Activated naive CD4-positive, alpha-beta T cell treated with Interleukin-2 at 50 U/mL for 16 hours (primary cell): Measurements from ENCODE around the gene GNB1L.
"Not testable (repeated sequence)": the region's sequence is repeated elsewhere in the genome, so short reads cannot be mapped to it uniquely, and the experiment has no call there.

Experiments used
- DNase-seq: peaks from one replicate; pipeline ENCODE4 v3.0.0-alpha.2; 2020

GNB1L gene

GRCh38 chr22:19888131-19888746 is 33.6 kb upstream of the GNB1L start:
- no peak for DNase-seq

GRCh38 chr22:19887256-19887985 is 32.7 kb upstream of the GNB1L start:
- DNase-seq, result no peak

- DNase-seq, result no peak
These were observed 32.1 kb upstream of the GNB1L start for GRCh38 chr22:19886605-19887255.

GRCh38 chr22:19885841-19886592 is 31.3 kb upstream of the GNB1L start:
- DNase-seq, result no peak

DNA sequence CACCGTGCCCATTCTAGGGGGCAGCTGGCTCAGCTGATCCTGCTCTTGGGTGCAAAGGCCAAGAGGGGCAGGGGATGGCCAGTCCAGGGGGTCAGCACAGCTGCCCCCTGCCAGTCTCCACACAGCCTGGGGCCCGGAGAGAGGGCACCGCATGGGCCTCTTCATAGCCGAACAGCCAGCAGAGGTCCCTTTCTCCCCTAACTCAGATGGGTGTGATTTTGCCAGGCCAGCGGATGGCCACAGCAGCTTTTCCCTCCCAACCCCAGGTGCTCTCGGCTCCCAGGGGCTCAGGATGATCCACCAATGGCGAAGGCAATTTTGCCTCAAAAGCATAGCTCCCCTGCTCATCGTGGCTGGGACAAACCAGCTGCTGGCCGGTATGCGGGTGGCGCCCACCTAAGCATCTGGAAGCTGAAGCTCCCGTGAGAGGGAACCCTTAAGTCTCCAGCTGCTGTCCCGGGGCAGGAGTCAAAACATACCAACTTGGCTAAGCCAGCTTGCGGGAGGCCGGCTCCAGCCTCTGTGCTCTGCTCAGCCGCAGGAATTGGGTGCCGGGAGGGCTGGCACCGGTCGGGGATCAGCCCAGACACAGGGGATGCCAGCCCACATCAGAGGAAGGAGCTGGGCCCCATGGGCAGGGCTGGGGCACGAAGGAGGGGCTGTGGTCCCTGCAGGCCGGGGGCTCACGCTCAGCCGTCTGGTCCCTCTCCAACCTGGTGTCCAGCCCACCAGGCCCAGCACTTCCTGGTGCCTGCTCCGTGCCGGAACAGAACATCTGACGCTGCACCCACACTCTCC is 30.5 kb upstream of the GNB1L start:
- no peak for DNase-seq

GRCh38 chr22:19884161-19884953 is 29.7 kb upstream of the GNB1L start:
- no peak for DNase-seq

DNA sequence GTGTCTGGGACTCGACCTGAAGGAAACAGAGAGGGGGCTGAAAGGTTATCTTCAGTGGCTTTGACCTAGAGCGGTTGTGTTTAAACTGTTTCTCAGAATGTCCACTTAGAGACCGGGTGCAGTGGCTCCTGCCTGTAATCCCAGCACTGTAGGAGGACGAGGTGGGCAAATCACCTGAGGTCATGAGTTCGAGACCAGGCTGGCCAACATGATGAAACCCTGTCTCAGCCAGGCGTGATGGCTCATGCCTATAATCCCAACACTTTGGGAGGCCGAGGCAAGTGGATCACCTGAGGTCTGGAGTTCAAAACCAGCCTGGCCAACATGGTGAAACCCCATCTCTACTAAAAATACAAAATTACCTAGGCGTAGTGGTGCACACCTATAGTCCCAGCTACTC is 28.8 kb upstream of the GNB1L start:
- not testable (repeated sequence) for DNase-seq

- DNase-seq, result no peak
These were observed 28.0 kb upstream of the GNB1L start for GRCh38 chr22:19882446-19883381.

DNA sequence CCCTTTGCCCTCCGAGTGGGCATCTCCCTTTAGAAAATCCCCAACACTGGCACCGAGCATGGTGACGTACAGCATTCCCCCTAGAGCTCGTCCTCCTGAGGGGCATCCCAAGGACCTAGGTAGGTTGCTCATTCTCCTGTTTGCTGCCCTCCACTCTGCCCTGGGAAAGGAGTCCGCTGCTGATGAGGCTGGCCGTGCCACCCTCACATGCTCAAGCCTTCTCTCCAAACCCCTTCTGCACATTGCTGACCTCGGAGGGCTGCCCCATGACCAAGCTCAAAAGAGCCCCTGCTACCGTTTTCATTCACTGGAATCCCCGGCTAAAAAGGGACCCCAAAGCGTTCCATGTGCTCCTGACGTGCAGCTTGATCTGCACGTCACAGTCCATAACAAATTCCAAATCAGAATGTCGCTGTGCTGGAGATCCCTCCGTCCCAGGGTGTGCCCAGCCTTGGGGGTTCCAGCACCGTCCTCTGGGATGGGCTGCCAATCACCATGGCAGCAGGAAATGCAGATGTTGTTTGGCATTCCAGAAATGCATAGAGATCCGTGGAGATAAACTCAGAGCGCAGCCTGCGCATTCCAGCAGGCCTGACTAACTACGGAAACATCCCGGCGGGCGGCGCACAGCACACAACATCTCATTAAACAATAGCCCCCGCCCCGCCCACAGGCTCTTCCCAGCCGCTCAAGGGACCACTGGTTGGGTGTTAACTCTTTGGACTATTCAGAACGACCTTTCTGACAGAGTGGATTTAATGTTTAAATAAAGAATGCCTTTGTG is 26.3 kb upstream of the GNB1L start:
- no peak for DNase-seq

GRCh38 chr22:19879992-19880785 is 25.5 kb upstream of the GNB1L start:
- DNase-seq, result no peak

DNA sequence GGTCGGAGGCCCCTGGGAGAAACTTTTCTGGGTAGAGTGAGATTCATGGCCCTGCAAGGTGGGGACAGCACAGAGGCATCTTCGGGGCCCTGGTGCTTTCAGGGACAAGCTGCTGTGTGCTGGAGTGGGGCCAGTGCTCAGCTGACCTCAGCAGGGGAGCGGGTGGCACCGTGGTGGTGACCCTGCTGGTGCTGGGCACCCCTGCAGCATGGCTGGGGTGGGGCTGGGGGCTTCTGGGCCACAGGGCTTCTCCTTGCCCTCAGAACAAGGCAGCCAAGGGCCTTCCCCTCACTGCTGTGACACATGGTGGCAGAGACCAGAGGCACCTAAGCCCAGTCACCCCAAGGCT is 24.9 kb upstream of the GNB1L start:
- DNase-seq, result no peak

GRCh38 chr22:19879246-19879570 is 24.5 kb upstream of the GNB1L start:
- no peak for DNase-seq

DNA sequence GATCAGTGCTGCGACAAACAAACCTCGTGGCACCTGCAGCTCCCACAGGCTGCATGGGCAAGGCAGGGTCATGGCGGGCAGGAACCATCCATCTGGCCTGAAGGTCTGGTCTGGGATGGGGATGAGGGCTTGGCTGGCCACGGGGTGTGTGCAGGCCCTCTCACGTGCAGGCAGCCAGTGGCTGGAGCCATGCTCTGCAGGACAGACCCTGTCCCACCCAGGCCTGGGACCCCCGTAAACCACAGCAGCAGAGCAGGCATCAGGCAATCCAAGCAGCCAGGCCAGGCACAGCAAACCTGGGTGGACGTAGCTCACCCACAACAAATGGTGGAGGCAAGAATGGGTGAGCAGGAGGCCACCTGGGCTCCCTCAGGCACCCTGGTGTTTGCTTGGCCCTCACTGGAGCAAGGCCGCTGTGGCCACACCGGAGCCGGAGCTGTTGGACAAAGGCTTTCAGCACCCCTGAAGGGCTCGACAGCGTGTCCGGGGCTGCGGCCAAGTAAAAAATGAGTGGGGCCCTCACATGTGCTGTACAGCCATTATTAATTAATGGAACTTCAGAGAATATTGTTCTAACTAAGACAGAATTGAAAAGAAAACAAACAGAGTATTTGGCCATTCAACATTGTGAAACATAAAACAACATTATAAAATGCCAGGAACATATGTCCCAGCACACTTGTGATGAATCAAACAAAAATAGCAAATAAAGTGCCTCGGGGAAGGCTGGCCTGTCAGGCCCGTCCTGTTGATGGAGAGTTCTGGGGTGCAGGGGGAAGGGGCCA is 24.0 kb upstream of the GNB1L start:
- DNase-seq, result no peak

GRCh38 chr22:19877626-19878339 is 23.1 kb upstream of the GNB1L start:
- no peak for DNase-seq

DNA sequence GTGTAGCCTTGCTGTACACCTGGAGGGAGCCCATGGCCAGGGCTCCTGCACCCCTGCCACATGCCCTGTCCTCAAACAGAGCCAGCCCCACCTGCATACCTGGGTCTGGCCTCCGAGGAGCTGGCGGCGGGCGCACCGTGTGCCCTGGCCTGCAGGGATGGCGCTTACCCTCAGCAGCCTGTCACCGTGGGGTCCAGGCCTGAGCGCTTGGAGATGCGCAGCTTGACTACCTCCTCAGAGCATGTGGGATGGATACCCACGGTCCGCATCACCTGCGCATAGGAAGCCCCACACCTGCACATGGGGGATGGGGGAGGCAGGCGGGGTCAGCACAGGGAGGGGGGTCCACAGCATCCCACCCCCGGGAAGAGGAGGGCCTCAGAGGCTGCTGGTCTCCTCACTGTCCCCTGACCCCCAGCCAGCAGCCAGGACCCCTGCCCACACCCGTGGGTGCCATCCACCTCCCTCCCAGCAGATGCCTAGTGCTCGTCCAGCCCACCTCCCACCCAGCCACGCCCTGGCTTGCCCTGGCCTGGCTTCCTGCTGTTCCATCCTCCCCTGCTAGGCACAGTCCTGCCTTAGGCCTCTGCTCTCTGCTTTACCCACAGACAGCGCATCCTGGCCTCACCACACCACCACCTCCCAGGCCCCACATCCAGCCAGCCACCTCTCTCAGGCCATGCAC is 22.4 kb upstream of the GNB1L start:
- no peak for DNase-seq

- no peak for DNase-seq
These were observed 21.8 kb upstream of the GNB1L start for GRCh38 chr22:19876314-19876940.
